Upper lobe of right lung (tissue), 1 donor: ENCODE measurements around the gene CNTN1. TPM values are rescaled to one million over a fixed set of nuclear protein-coding genes. Genes with fewer than 3 reads are reported as not detected.
A peak's percentile ranks its signal among the peaks of the same experiment; 100 is the strongest.

Experiments used
- ATAC-seq: fragments of 200-7000 bp; cut with Tn5 transposase; one replicate; pipeline ENCODE4 v1.9.1; 2020; ENCODE audit warnings: mild to moderate bottlenecking, moderate library complexity
- DNase-seq: peaks from one replicate; pipeline ENCODE4 v3.0.0-alpha.2; 2020
- H3K27ac ChIP-seq: fragments of 200-600 bp; one replicate; pipeline ENCODE4 v1.8.0; 2022
- H3K27me3 ChIP-seq: fragments of 200-600 bp; one replicate; pipeline ENCODE4 v1.8.0; 2022; ENCODE audit warnings: mild to moderate bottlenecking
- H3K36me3 ChIP-seq: fragments of 200-600 bp; one replicate; pipeline ENCODE4 v1.8.0; 2022
- H3K4me1 ChIP-seq: fragments of 200-600 bp; one replicate; pipeline ENCODE4 v1.8.0; 2022
- H3K4me3 ChIP-seq: fragments of 200-600 bp; one replicate; pipeline ENCODE4 v1.8.0; 2022; ENCODE audit warnings: mild to moderate bottlenecking
- H3K9me3 ChIP-seq: fragments of 200-600 bp; one replicate; pipeline ENCODE4 v1.8.0; 2022
- CTCF ChIP-seq: fragments of 200-600 bp; IDR thresholded peaks from one replicate; pipeline ENCODE4 v1.8.0; 2022; ENCODE audit warnings: antibody characterized with exemption
- intact Hi-C: fragments of 100-400 bp; cut with DNase I; formaldehyde crosslinking; loops from one replicate; pipeline ENCODE4 v1.11.0; 2022
- total RNA-seq: library from RNA; stranded (reverse); fragmentation: NEBNext Ultra II Directional; extraction: Animal tissue kit (Norgen Biotek cat#: 25700); gene quantifications from one replicate; pipeline ENCODE4 v1.2.1, GENCODE V29; 2021
- donor health status: DM: no; HTN: yes; CAD: no; lungs with severe emphysema.

Gene CNTN1
- total RNA-seq, 1 donor from 2014 or later, result 15.1 TPM

GRCh38 chr12:40898505-40898904 is 206.3 kb downstream of the CNTN1 start:
- Histone ChIP-seq H3K4me1 (no peaks in the 10 kb centered on the region), H3K27me3 (no peaks in the 10 kb centered on the region), H3K9me3 (no peaks in the 10 kb centered on the region), H3K4me3 (no peak overlapping the region), H3K36me3 (no peaks in the 10 kb centered on the region), H3K27ac (no peak overlapping the region)
- intact Hi-C loops, result no loop called here
- no peak for TF ChIP-seq CTCF
- no peak for ATAC-seq
- DNase-seq, result no peak

- ATAC-seq, result peak; percentile 27
- H3K27ac ChIP-seq, result no peak overlapping the region
- H3K9me3 ChIP-seq, result no peaks in the 10 kb centered on the region
- no peak overlapping the region for H3K4me3 ChIP-seq
- intact Hi-C loops, result no loop called here
- no peak for TF ChIP-seq CTCF
- H3K4me1 ChIP-seq, result no peaks in the 10 kb centered on the region
- DNase-seq, result no peak
- H3K27me3 ChIP-seq, result no peaks in the 10 kb centered on the region
- no peaks in the 10 kb centered on the region for H3K36me3 ChIP-seq
Observed at GRCh38 chr12:40903040-40903439, 210.8 kb downstream of the CNTN1 start.

- Histone ChIP-seq H3K36me3 (no peaks in the 10 kb centered on the region), H3K27me3 (no peaks in the 10 kb centered on the region), H3K27ac (no peak overlapping the region), H3K4me1 (no peaks in the 10 kb centered on the region), H3K4me3 (no peak overlapping the region), H3K9me3 (no peaks in the 10 kb centered on the region)
- TF ChIP-seq CTCF, result no peak
- ATAC-seq (peak; percentile 47), DNase-seq (no peak)
- intact Hi-C loops, result no loop called here
Observed at GRCh38 chr12:40907115-40907527, 214.9 kb downstream of the CNTN1 start.

- H3K4me1 ChIP-seq, result no peaks in the 10 kb centered on the region
- no peak for TF ChIP-seq CTCF
- no peaks in the 10 kb centered on the region for H3K27me3 ChIP-seq
- H3K9me3 ChIP-seq, result no peaks in the 10 kb centered on the region
- intact Hi-C loops, result no loop called here
- no peaks in the 10 kb centered on the region for H3K36me3 ChIP-seq
- H3K4me3 ChIP-seq, result no peak overlapping the region
- DNase-seq (no peak), ATAC-seq (no peak)
- H3K27ac ChIP-seq, result no peak overlapping the region
Observed at GRCh38 chr12:40911676-40912075, 219.4 kb downstream of the CNTN1 start.

GRCh38 chr12:40915172-40915571 is 222.9 kb downstream of the CNTN1 start:
- H3K4me3 ChIP-seq, result no peak overlapping the region
- DNase-seq, result no peak
- intact Hi-C loops, result no loop called here

More at GRCh38 chr12:40915172-40915571, 222.9 kb downstream of the CNTN1 start:
- Histone ChIP-seq H3K36me3 (no peaks in the 10 kb centered on the region), H3K4me1 (no peaks in the 10 kb centered on the region), H3K27ac (no peak overlapping the region), H3K9me3 (no peaks in the 10 kb centered on the region), H3K27me3 (no peaks in the 10 kb centered on the region)
- TF ChIP-seq CTCF, result no peak
- ATAC-seq, result no peak
